ENCODE measurements around the gene THEMIS.

- TF ChIP-seq GATA2 (IDR thresholded peaks at IDR 0.05; ENCODE audit: low read depth, low read length) (no peak), GATA3 (IDR thresholded peaks at IDR 0.05; ENCODE audit: low read depth, low read length) (no peak)
Observed at GRCh38 chr6:127718694-127719093, 182.2 kb downstream of the THEMIS start.
